AG09309 (cell line): ENCODE data around the gene GPRC5A.

Experiments used
- DNase-seq: peaks from one replicate; pipeline ENCODE4 v3.0.0-alpha.2; 2010; ENCODE audit warnings: low read depth
- H3K4me3 ChIP-seq: 2 replicates; pipeline ENCODE4 v1.5.1; 2011; ENCODE audit warnings: mild to moderate bottlenecking, low read depth, low read length, moderate library complexity; ENCODE audit not compliant: control insufficient read depth
- CTCF ChIP-seq: IDR thresholded peaks from 2 replicates; pipeline ENCODE4 v1.5.1; 2011; ENCODE audit warnings: mild to moderate bottlenecking, low read depth, low read length, inconsistent platforms; ENCODE audit not compliant: insufficient read depth, control insufficient read depth; ENCODE audit errors: missing control alignments

Gene GPRC5A

GRCh38 chr12:12877781-12878455 lies 13.4 kb upstream of the GPRC5A start:
- DNase-seq: no peak
- no peak overlapping the region for H3K4me3 ChIP-seq
- no peak for TF ChIP-seq CTCF

GRCh38 chr12:12880537-12880936 lies 10.8 kb upstream of the GPRC5A start:
- no peak for DNase-seq
- TF ChIP-seq CTCF: no peak

GRCh38 chr12:12881151-12881909 lies 10.0 kb upstream of the GPRC5A start:
- TF ChIP-seq CTCF: no peak
- H3K4me3 ChIP-seq: no peak overlapping the region
- no peak for DNase-seq

More at GRCh38 chr12:12880537-12880936, 10.8 kb upstream of the GPRC5A start:
- H3K4me3 ChIP-seq: no peak overlapping the region

- H3K4me3 ChIP-seq: no peak overlapping the region
- no peak for DNase-seq
- TF ChIP-seq CTCF: no peak
Observed at GRCh38 chr12:12882288-12882687, 9.1 kb upstream of the GPRC5A start.

GRCh38 chr12:12883369-12884001 lies 7.9 kb upstream of the GPRC5A start:
- no peak for DNase-seq
- H3K4me3 ChIP-seq: no peak overlapping the region
- no peak for TF ChIP-seq CTCF

GRCh38 chr12:12885096-12885792 lies 6.1 kb upstream of the GPRC5A start:
- no peak for DNase-seq
- TF ChIP-seq CTCF: no peak
- no peak overlapping the region for H3K4me3 ChIP-seq
